GM18508 (cell line): ENCODE measurements around the gene ARHGAP4.

Experiments
- ATAC-seq: cut with Tn5 transposase; IDR thresholded peaks from one replicate; pipeline ENCODE4 v1.9.1; 2021; ENCODE audit warnings: moderate number of reproducible peaks; ENCODE audit not compliant: insufficient read depth, unreplicated experiment

ARHGAP4 gene

GRCh38 chrX:153947009-153947769 is 21.1 kb upstream of the ARHGAP4 start:
- ATAC-seq: peak; percentile 72

- ATAC-seq: no peak
Measured at GRCh38 chrX:153945956-153946943, 20.2 kb upstream of the ARHGAP4 start.

GRCh38 chrX:153944800-153945150 is 18.7 kb upstream of the ARHGAP4 start:
- no peak for ATAC-seq

- ATAC-seq: no peak
Measured at GRCh38 chrX:153944140-153944799, 18.2 kb upstream of the ARHGAP4 start, which contains the start of gene RENBP. Gene RENBP, minus strand, starts transcription at chrX:153944643. Its CDS starts 33 bp downstream, at chrX:153944610.

- no peak for ATAC-seq
Measured at GRCh38 chrX:153941336-153942252, 15.5 kb upstream of the ARHGAP4 start.

- ATAC-seq: no peak
Measured at GRCh38 chrX:153939573-153939972, 13.5 kb upstream of the ARHGAP4 start.

- no peak for ATAC-seq
Measured at GRCh38 chrX:153938226-153938786, 12.2 kb upstream of the ARHGAP4 start.

GRCh38 chrX:153937056-153937455 is 11.0 kb upstream of the ARHGAP4 start:
- ATAC-seq: no peak

- no peak for ATAC-seq
Measured at GRCh38 chrX:153935326-153935851, 9.3 kb upstream of the ARHGAP4 start.

GRCh38 chrX:153934762-153935325 is 8.8 kb upstream of the ARHGAP4 start, which contains the start of gene NAA10:
Gene NAA10, minus strand, starts transcription at chrX:153935037. Its CDS starts 133 bp downstream, at chrX:153934904.
- no peak for ATAC-seq

GRCh38 chrX:153934148-153934761 is 8.2 kb upstream of the ARHGAP4 start:
- ATAC-seq: no peak

GRCh38 chrX:153933748-153934147 is 7.7 kb upstream of the ARHGAP4 start:
- ATAC-seq: no peak

GRCh38 chrX:153932220-153932915 is 6.3 kb upstream of the ARHGAP4 start:
- ATAC-seq: no peak

- no peak for ATAC-seq
Measured at GRCh38 chrX:153931748-153932147, 5.7 kb upstream of the ARHGAP4 start.

GRCh38 chrX:153931151-153931550 is 5.1 kb upstream of the ARHGAP4 start:
- ATAC-seq: no peak

- no peak for ATAC-seq
Measured at GRCh38 chrX:153930011-153930910, 4.2 kb upstream of the ARHGAP4 start.

- no peak for ATAC-seq
Measured at GRCh38 chrX:153929576-153929975, 3.5 kb upstream of the ARHGAP4 start.
